GM18508 (cell line): ENCODE measurements around the gene RIMBP3B.
"Not testable (repeated sequence)": the region's sequence is repeated elsewhere in the genome, so short reads cannot be mapped to it uniquely, and the experiment has no call there.

Experiments
- ATAC-seq: cut with Tn5 transposase; IDR thresholded peaks from one replicate; pipeline ENCODE4 v1.9.1; 2021; ENCODE audit warnings: moderate number of reproducible peaks; ENCODE audit not compliant: insufficient read depth, unreplicated experiment

Gene RIMBP3B

DNA sequence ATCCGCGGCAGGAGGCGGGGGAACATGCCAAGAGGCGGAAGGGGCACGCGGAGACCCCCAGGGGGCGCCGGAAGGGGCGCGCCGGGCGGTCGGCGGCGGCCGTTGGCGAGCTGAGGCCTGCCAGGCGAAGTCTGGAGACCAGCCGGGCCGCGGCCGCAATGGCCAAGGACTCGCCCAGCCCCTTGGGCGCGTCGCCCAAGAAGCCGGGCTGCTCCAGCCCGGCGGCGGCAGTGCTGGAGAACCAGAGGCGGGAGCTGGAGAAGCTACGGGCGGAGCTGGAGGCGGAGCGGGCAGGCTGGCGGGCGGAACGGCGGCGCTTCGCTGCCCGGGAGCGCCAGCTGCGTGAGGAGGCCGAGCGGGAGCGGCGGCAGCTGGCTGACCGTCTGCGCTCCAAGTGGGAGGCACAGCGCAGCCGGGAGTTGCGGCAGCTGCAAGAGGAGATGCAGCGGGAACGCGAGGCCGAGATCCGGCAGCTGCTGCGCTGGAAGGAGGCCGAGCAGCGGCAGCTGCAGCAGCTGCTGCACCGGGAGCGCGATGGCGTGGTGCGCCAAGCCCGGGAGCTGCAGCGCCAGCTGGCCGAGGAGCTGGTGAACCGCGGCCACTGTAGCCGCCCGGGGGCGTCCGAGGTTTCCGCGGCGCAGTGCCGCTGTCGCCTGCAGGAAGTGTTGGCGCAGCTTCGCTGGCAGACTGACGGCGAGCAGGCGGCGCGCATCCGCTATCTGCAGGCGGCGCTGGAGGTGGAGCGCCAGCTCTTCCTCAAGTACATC is at the start of gene RIMBP3B:
TSS of gene RIMBP3B (plus strand) at position 51 of the 767 bp plus-strand sequence. CDS start at position 159, 108 bp downstream.
- not testable (repeated sequence) for ATAC-seq

- ATAC-seq: not testable (repeated sequence)
Observed at GRCh38 chr22:21357527-21357926, 26.0 kb upstream of the RIMBP3B start.

DNA sequence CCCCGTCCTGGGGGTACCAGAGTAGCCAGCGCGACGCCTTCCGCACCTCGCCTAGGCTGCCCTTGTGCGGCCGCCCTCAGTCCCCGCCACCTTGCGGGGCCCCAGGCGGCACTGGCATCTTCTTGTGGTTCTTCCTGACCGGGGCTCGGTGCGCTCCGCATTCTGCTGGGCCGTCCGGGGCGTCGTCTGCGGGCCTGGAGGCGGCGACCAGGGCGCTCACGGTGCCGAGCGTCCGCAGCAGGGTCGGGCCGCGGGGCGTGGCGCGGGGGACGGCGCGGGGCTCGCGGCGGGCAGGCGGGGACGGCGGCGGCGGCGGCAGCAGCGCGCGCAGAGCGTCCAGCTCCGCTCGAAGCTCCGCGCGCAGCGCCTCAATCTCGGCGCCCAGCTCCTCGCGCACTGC is 23.0 kb upstream of the RIMBP3B start:
- ATAC-seq: not testable (repeated sequence)

GRCh38 chr22:21362473-21362872 is 21.1 kb upstream of the RIMBP3B start:
- not testable (repeated sequence) for ATAC-seq

DNA sequence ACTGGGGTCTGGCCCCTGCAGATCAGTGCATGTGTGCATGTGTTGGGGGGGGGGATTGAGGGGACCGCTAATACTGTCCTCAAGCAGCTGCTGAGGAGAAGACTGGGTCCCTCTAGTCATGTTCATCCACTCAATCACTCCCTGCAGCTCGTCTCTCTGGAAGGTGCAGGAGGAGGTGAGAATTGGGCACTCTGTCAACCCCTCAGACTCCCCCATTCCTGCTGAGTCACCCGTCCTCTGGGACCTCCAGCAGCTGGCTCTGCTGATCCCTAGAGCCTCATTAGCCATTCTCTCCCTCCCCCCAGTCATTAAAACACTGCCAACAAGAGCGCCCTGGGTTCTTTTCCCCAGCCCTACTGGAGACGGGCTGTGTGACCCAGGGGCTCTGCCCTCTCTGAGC is 20.5 kb upstream of the RIMBP3B start:
- not testable (repeated sequence) for ATAC-seq

GRCh38 chr22:21363803-21364202 is 19.7 kb upstream of the RIMBP3B start:
- ATAC-seq: not testable (repeated sequence)

DNA sequence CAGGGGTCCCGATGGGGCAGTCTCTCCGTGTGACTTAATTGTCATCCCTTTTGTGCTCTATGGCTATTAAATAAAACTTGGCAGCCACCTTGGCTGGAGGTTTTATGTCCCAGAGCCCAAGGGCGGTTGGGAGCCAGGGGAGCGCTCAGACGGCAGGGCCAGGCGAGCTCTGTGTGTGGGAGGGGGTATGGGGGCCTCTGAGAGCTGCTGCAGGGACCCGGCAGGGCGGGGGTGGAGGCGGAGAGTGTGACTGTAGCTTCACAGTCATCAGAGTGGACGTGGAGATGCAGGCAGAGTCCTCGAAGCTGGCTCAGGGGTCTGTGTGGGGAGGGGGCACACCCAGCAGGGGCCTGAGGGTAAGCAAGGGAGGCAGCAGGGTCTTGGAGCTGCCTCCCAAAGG is 19.2 kb upstream of the RIMBP3B start:
- ATAC-seq: not testable (repeated sequence)

GRCh38 chr22:21365337-21365736 is 18.2 kb upstream of the RIMBP3B start:
- not testable (repeated sequence) for ATAC-seq

- ATAC-seq: not testable (repeated sequence)
Observed at GRCh38 chr22:21368603-21369310, 14.8 kb upstream of the RIMBP3B start.

DNA sequence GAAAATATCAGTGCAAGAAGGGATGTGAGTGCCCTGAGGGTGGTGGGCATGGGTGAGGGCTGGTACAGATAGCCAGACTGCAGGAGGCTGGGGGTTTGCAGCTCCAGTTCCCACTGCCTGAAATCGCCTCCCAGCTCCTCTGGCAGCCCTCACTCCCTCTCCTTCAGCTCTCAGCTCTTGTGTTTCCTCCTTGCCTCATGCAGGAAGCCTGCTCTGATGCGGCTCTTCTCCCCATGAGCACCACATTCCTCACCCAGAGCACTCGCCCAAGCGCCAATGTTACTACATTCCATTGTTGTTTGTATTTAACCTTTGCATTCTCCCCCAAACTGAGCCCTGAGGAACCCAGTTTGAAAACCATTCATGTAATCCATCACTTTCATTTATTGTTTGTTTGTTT is 7.7 kb upstream of the RIMBP3B start:
- not testable (repeated sequence) for ATAC-seq

- ATAC-seq: not testable (repeated sequence)
Observed at GRCh38 chr22:21384468-21385357, 1.2 kb downstream of the RIMBP3B start.

- not testable (repeated sequence) for ATAC-seq
Observed at GRCh38 chr22:21389480-21389879, 5.9 kb downstream of the RIMBP3B start.

DNA sequence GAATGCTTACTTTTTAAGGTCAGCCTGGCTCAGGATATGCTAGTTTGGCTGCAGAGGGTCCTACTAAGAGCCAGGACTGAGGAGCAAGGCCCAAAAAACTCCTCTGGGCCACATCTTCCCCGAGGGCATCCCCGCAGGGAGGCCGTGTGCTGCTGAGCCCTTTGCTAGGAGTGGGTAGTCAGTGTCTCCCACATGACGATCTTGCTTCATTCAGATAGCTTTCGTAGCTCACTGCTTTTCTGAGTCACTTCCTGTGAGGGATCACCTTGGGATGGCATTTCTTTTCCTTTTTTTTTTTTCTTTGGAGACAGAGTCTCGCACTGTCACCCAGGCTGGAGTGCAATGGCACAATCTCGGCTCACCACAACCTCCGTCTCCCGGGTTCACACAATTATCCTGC is 6.5 kb downstream of the RIMBP3B start:
- not testable (repeated sequence) for ATAC-seq

- not testable (repeated sequence) for ATAC-seq
Observed at GRCh38 chr22:21394613-21395012, 11.1 kb downstream of the RIMBP3B start.

- not testable (repeated sequence) for ATAC-seq
Observed at GRCh38 chr22:21401197-21401969, 17.8 kb downstream of the RIMBP3B start.

GRCh38 chr22:21402763-21403314 is 19.3 kb downstream of the RIMBP3B start:
- not testable (repeated sequence) for ATAC-seq

GRCh38 chr22:21407139-21407538 is 23.6 kb downstream of the RIMBP3B start:
- not testable (repeated sequence) for ATAC-seq

- not testable (repeated sequence) for ATAC-seq
Observed at GRCh38 chr22:21407792-21408191, 24.2 kb downstream of the RIMBP3B start.

- not testable (repeated sequence) for ATAC-seq
Observed at GRCh38 chr22:21416375-21416774, 32.8 kb downstream of the RIMBP3B start.
